Subcutaneous abdominal adipose tissue (tissue), 5 donors: Measurements from ENCODE around the gene PLA2R1.

Source experiments
- H3K27ac ChIP-seq: one replicate; pipeline ENCODE4 v1.7.0; 2013; ENCODE audit warnings: low read depth, mild to moderate bottlenecking, inconsistent platforms, low read length, moderate library complexity
- H3K27me3 ChIP-seq, 5 donors: one replicate each; pipeline ENCODE4 v1.7.0; 2013; ENCODE audit warnings: low read length in 5 of 5, inconsistent platforms in 1 of 5; ENCODE audit not compliant: control insufficient read depth in 5 of 5, insufficient read depth in 4 of 5
- H3K36me3 ChIP-seq, 5 donors: one replicate each; pipeline ENCODE4 v1.7.0; 2013; ENCODE audit warnings: low read length in 5 of 5; ENCODE audit not compliant: control insufficient read depth in 5 of 5, insufficient read depth in 5 of 5
- H3K4me1 ChIP-seq, 5 donors: one replicate each; pipeline ENCODE4 v1.7.0; 2013; ENCODE audit warnings: low read length in 5 of 5, mild to moderate bottlenecking in 3 of 5, moderate library complexity in 1 of 5; ENCODE audit not compliant: control insufficient read depth in 5 of 5, insufficient read depth in 5 of 5
- H3K4me3 ChIP-seq, 5 donors: one replicate each; pipeline ENCODE4 v1.7.0; 2013; ENCODE audit warnings: low read length in 5 of 5, low read depth in 1 of 5
- H3K9ac ChIP-seq, 5 donors: one replicate each; pipeline ENCODE4 v1.7.0; 2013; ENCODE audit warnings: low read length in 5 of 5, mild to moderate bottlenecking in 4 of 5, moderate library complexity in 3 of 5
- H3K9me3 ChIP-seq, 5 donors: one replicate each; pipeline ENCODE4 v1.7.0; 2013; ENCODE audit warnings: low read length in 5 of 5; ENCODE audit not compliant: control insufficient read depth in 5 of 5
- donor health status: healthy.
- donor health status: healthy.
- donor health status: healthy.
- donor health status: healthy.
- donor health status: healthy.

Gene PLA2R1

DNA sequence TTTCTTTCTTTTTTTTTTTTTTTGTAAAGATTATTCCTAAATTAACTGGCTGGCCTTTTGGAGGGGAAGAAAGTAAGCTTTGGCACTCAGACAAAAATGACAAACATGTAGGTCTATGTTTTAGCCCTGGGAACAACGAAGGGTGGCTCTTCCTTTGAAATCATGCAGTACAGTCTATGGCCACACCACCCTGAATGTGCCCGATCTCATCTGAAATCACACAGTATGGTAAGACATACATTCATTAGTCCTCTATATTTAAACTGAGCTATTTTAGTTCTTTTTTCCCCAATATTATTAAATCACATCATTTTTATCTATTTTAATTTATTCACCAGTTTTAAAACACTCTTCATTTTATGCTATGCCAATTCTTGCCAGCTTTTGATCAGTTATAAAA is 48.2 kb downstream of the PLA2R1 start:
- no peaks in the 10 kb centered on the region for H3K4me1 ChIP-seq
- H3K36me3 ChIP-seq = peaks cover 15 to 25% (median 15%) of the 10 kb centered on the region in 5 donors
- no peaks in the 10 kb centered on the region for H3K27me3 ChIP-seq
- H3K9me3 ChIP-seq = no peaks in the 10 kb centered on the region
- no peak overlapping the region for H3K27ac ChIP-seq
- H3K4me3 ChIP-seq = no peak overlapping the region
- H3K9ac ChIP-seq = no peak overlapping the region

DNA sequence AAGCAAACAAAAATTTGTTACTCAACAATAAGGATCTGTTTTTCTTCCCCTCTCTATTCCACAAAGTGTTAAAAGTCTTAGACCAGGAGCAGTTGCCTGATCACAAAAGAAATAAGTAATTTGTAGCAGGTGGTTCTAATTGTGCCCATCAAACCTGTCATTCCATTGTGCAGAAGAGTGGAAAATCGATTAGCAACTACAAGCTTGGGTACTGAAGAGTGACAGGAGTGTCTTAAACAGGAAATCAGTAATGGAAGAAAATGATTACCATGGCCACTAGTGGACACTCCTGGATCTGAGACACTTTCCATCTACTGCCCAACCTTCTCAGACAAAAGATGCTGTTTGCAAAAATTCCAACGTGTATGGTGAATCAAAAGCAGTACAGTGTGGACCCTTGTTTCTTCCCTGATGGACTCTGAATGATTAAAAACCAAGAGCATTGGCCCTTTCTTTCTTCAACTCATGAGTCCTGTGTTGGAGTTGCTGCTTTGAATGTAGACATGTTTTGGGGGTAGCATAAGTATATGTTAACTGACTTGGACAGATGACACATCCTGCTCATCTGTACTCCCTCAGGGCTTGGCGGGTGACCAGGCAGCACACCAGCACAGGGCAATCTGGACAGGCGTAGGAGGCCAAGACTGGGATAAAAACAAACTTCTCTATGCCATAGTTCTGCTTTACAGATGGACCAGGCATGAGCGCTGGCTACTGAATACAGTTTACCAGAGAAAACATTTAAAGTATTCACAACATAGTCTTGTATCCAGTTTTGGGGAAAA is 51.9 kb downstream of the PLA2R1 start:
- H3K4me3 ChIP-seq = no peak overlapping the region
- H3K36me3 ChIP-seq = peaks cover 10 to 16% (median 14%) of the 10 kb centered on the region in 5 donors
- H3K4me1 ChIP-seq = no peaks in the 10 kb centered on the region
- H3K27me3 ChIP-seq = no peaks in the 10 kb centered on the region
- H3K9me3 ChIP-seq = no peaks in the 10 kb centered on the region
- no peak overlapping the region for H3K9ac ChIP-seq
- H3K27ac ChIP-seq = no peak overlapping the region

DNA sequence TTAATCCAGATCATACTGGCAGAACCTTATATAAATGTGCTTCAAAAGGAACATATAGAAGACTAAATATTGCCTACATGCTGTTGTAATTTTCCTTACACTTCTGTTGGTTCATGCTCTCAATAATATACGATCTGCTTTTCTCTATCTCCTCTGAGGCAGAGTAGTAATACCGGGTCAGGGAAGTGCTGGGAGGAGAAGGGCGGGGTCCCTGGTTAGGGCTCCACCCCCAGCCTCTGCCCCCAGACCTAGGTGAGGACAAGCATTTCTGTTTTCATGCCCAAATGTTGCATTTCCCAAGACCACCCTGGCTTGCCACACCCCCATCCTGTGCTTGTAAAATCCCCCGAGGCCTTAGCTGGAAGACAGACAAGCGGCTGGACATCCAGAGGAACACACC is 55.3 kb downstream of the PLA2R1 start:
- Histone ChIP-seq H3K4me3 (no peak overlapping the region), H3K9ac (no peak overlapping the region), H3K4me1 (no peaks in the 10 kb centered on the region), H3K36me3 (peaks cover 19 to 26% (median 21%) of the 10 kb centered on the region in 5 donors), H3K27me3 (no peaks in the 10 kb centered on the region), H3K27ac (no peak overlapping the region), H3K9me3 (no peaks in the 10 kb centered on the region)

DNA sequence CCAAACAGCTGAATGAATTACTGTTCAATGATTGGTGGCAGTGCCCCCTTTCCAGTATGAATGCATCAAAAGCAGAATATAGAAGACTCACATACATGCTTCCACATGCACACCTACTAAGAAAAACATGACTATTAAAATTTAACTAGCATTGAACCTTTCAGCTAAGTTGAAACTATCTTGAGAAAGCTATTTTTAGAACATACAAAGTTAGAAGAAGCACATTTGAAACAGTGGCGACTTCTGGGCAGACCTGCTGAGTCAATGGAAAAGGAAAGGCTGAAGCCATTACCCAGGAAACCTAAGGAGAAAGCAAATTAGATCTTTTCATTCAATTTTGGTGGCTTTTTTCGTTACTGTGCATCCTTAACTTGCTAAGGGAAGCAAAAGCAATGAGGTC is 55.9 kb downstream of the PLA2R1 start:
- Histone ChIP-seq H3K36me3 (peaks cover 14 to 19% (median 15%) of the 10 kb centered on the region in 5 donors), H3K4me3 (no peak overlapping the region), H3K9ac (no peak overlapping the region), H3K27ac (no peak overlapping the region), H3K4me1 (no peaks in the 10 kb centered on the region), H3K9me3 (no peaks in the 10 kb centered on the region), H3K27me3 (no peaks in the 10 kb centered on the region)

DNA sequence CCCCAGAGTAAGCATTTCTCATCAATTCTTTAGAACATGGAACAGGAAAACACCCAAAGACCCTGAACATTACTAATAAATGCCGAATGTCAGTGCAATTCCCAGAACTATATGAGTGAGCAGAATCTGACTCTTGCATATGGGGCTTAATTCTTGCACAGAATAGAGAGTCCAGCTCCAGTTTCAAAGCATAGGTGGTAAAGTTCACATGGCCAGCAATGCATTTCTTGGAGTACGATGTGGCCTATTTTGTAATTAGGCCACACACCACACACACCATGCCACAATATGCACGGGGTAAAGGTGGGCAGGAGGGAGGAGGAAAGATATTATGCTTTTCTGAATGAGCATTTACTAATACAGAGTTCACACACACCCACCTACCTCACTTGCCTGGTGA is 56.5 kb downstream of the PLA2R1 start:
- H3K4me1 ChIP-seq = no peaks in the 10 kb centered on the region
- H3K27ac ChIP-seq = no peak overlapping the region
- H3K9ac ChIP-seq = no peak overlapping the region
- no peaks in the 10 kb centered on the region for H3K27me3 ChIP-seq
- H3K9me3 ChIP-seq = peaks cover 0 to 1% (median 0%) of the 10 kb centered on the region in 5 donors
- peaks cover 11 to 19% (median 15%) of the 10 kb centered on the region in 5 donors for H3K36me3 ChIP-seq
- no peak overlapping the region for H3K4me3 ChIP-seq

DNA sequence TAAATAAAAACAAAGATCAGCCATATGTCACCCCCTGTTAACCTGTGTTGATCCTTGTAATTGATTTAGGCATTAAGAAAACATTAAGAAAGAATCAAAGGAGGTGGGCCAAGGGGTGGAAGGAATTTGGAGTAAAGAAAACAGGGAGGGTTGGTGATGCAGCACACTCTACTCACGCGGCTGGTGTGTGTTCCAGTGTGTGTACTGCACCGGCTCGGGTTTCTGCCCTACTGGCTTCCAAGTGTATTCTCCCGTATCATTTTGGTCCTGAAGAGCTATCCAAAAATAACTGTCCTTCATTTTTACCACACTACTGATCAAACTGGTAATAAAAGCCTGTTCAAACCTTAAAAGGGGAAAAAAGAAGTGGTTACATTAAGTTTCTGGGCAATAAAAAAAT is 56.9 kb downstream of the PLA2R1 start:
- Histone ChIP-seq H3K9ac (no peak overlapping the region), H3K27me3 (no peaks in the 10 kb centered on the region), H3K4me1 (no peaks in the 10 kb centered on the region), H3K27ac (no peak overlapping the region), H3K36me3 (peaks cover 11 to 17% (median 15%) of the 10 kb centered on the region in 5 donors), H3K4me3 (no peak overlapping the region), H3K9me3 (peaks cover 0 to 4% (median 0%) of the 10 kb centered on the region in 5 donors)

DNA sequence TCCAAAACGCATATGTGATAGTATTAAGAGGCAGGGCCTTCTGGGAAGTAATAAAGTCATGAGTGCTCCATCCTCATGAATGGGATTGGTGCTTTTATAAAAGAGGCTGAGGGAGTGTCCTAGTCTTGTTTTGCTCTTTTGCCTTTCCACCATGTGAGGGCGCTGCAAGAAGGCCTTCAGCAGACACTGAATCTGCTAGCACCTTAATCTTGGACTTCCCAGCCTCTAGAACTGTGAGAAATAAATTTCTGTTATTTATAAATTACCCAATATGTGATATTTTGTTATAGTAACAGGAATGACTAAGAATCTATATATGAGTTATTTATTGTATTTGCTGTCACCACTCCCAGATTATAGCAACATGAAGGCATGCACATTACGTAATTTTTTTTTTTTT is 63.5 kb downstream of the PLA2R1 start:
- Histone ChIP-seq H3K27ac (no peak overlapping the region), H3K4me3 (no peak overlapping the region), H3K27me3 (no peaks in the 10 kb centered on the region), H3K9me3 (peaks cover 0 to 4% (median 0%) of the 10 kb centered on the region in 5 donors), H3K9ac (no peak overlapping the region), H3K4me1 (no peaks in the 10 kb centered on the region), H3K36me3 (peaks cover 0 to 11% (median 3%) of the 10 kb centered on the region in 5 donors)

DNA sequence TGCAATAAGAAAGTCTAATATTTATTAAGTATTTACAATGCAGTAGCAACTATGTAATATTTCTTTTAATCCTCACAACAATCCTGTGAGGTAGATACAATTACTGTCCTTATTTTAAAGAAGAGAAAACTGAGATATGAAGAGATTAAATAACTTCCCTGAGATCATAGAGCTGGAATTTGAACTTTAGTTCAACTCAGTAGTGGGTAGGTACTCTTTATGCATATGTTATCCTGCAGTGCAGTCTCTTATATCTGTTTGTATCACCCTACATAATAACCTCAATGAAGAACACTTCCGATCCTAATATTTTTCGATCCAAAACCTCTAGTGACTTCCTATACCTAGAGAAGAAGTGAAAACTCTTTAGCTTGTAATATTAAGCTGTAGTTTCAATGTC is 64.2 kb downstream of the PLA2R1 start:
- Histone ChIP-seq H3K27me3 (no peaks in the 10 kb centered on the region), H3K9ac (no peak overlapping the region), H3K4me1 (no peaks in the 10 kb centered on the region), H3K4me3 (no peak overlapping the region), H3K36me3 (peaks cover 0 to 8% (median 2%) of the 10 kb centered on the region in 5 donors), H3K9me3 (peaks cover 0 to 4% (median 0%) of the 10 kb centered on the region in 5 donors), H3K27ac (no peak overlapping the region)

DNA sequence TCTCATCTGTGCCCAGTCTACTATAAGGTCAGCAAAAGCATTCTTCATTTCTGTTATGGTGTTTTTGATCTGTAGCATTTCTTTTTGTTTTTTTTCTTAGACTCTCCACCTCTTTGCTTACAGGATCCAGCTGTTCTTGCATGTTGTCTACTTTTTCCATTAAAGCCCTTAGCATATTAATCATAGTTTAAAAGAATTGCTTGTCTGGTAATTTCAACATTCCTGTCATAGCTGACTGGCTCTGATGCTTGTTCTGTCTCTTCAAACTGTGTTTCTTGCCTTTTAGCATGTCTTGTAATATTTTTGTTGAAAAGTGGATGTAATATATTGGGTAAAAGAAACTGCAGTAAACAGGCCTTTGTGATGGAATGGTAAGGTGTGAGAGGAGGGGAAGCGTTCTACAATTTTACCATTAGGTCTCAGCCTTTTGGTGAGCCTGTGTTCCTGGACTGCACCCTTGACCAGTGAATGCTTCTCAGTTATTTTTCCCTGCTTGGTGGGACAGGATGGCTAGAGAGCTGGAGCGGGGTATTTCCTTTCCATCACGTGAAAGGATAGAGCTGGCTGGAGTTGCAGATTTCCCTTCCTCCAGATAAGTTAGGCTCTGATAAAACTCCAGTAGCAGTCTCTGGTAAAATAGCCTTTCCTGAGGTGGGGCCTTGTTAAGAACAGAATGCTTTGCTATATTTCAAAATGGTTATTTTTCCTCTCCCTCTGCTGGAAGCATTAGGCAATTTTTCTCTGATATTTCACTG is 65.4 kb downstream of the PLA2R1 start:
- H3K4me3 ChIP-seq = no peak overlapping the region
- H3K9ac ChIP-seq = no peak overlapping the region
- no peaks in the 10 kb centered on the region for H3K27me3 ChIP-seq
- H3K9me3 ChIP-seq = peaks cover 0 to 4% (median 0%) of the 10 kb centered on the region in 5 donors
- H3K4me1 ChIP-seq = no peaks in the 10 kb centered on the region
- H3K36me3 ChIP-seq = peaks cover 0 to 8% (median 2%) of the 10 kb centered on the region in 5 donors
- no peak overlapping the region for H3K27ac ChIP-seq

DNA sequence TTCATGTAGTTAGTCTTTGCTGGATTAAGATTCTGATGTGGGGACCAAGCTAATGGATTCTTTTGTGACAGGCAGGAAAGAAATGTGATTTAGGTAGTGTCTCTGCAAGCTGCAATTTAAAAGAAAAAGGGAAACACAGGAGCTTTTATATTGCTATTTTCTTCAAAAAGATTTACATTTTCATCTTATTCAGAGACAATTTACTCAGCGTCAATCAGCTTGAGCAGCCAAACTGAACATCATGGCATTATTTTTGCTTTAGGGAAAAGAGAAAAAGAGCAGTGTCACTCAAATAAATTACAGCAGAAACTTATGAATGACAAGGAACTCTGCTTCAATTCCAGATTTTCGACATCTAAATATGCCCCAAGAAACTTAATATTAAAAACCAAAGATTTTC is 67.4 kb downstream of the PLA2R1 start:
- H3K4me1 ChIP-seq = no peaks in the 10 kb centered on the region
- H3K36me3 ChIP-seq = peaks cover 0 to 6% (median 0%) of the 10 kb centered on the region in 5 donors
- no peak overlapping the region for H3K9ac ChIP-seq
- H3K9me3 ChIP-seq = no peaks in the 10 kb centered on the region
- H3K27ac ChIP-seq = no peak overlapping the region
- no peaks in the 10 kb centered on the region for H3K27me3 ChIP-seq
- H3K4me3 ChIP-seq = no peak overlapping the region
